Loucy (cell line): ENCODE measurements around the gene PRELID1.

ENCODE experiments used
- CTCF ChIP-seq: fragments of 200-600 bp; sonication (generic); conservative IDR thresholded peaks from 2 replicates; pipeline ENCODE4 v1.5.1; 2014; ENCODE audit warnings: mild to moderate bottlenecking, antibody characterized with exemption, low read length
- EZH2phosphoT487 ChIP-seq: fragments of 200-600 bp; IDR thresholded peaks from 2 replicates; pipeline ENCODE4 v1.6.1; 2018; ENCODE audit warnings: antibody characterized with exemption, mild to moderate bottlenecking, moderate library complexity, borderline replicate concordance

GRCh38 chr5:177308740-177309139 lies 5.1 kb downstream of the PRELID1 start:
- TF ChIP-seq CTCF = no peak
- TF ChIP-seq EZH2phosphoT487 = no peak
